ENCODE measurements around the gene CASP10. TPM values are rescaled to one million over a fixed set of nuclear protein-coding genes. Genes with fewer than 3 reads are reported as not detected.

The CASP10 gene
- polyA plus RNA-seq, 1 experiment: 2.6 TPM

- H3K9me3 ChIP-seq (ENCODE audit: control insufficient read depth, insufficient read depth, low read length): no peaks in the 10 kb centered on the region
- no peak overlapping the region for H3K4me3 ChIP-seq (ENCODE audit: low read depth, low read length)
- no peaks in the 10 kb centered on the region for H3K27me3 ChIP-seq (ENCODE audit: control insufficient read depth, insufficient read depth, low read length)
- H3K27ac ChIP-seq (ENCODE audit: low read depth, low read length): no peak overlapping the region
- DNase-seq (ENCODE audit: low read depth, low spot score): no peak
- ChIA-PET CTCF (interaction anchor here (6.0 kb wide), 1 partner anchor 14 kb away, joined by 73 read pairs; no protein-coding TSS in a partner anchor), POLR2A (no interaction called here)
- TF ChIP-seq CTCF (IDR thresholded peaks at IDR 0.05; ENCODE audit: low read depth, low read length): no peak
These were observed 35.8 kb downstream of the CASP10 start for GRCh38 chr2:201218780-201219179.

- H3K4me3 ChIP-seq (ENCODE audit: low read depth, low read length): no peak overlapping the region
- no peak for DNase-seq (ENCODE audit: low read depth, low spot score)
- H3K27ac ChIP-seq (ENCODE audit: low read depth, low read length): no peak overlapping the region
- H3K27me3 ChIP-seq (ENCODE audit: control insufficient read depth, insufficient read depth, low read length): no peaks in the 10 kb centered on the region
- ChIA-PET POLR2A (no interaction called here), CTCF (interaction anchor here (0.7 to 6.0 kb wide), 3 partner anchors 13 to 25 kb away, joined by 5 to 73 read pairs (median 5); no protein-coding TSS in a partner anchor)
- no peaks in the 10 kb centered on the region for H3K9me3 ChIP-seq (ENCODE audit: control insufficient read depth, insufficient read depth, low read length)
- TF ChIP-seq CTCF (IDR thresholded peaks at IDR 0.05; ENCODE audit: low read depth, low read length): no peak
These were observed 36.6 kb downstream of the CASP10 start for GRCh38 chr2:201219328-201220096.

DNA sequence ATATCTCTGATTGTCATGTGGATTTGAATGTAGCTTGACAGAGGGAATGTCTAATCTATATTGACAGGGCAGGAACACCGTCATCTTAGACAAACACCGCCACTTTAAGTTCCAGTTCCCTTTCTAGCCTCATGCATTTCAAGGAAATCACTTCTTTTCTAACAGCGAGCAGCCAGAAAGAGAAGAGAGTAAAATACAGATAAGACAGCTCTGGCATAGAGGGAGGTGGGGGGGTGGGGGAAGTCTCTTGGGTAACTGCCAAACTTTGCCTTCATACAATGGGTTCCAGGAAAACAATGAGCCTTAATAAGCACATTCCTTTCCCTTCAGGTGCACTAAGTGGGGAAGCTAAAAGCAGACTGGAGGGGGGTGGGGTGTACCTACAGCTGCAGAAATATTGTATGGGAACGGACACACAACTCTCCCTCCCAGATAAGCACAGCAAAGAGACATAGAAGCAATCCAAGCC is 37.2 kb downstream of the CASP10 start:
- DNase-seq (ENCODE audit: low read depth, low spot score): no peak
- Histone ChIP-seq H3K9me3 (ENCODE audit: control insufficient read depth, insufficient read depth, low read length) (no peaks in the 10 kb centered on the region), H3K4me3 (ENCODE audit: low read depth, low read length) (no peak overlapping the region), H3K27me3 (ENCODE audit: control insufficient read depth, insufficient read depth, low read length) (no peaks in the 10 kb centered on the region), H3K27ac (ENCODE audit: low read depth, low read length) (no peak overlapping the region)
- ChIA-PET POLR2A (no interaction called here), CTCF (interaction anchor here (6.0 kb wide), 1 partner anchor 13 kb away, joined by 73 read pairs; no protein-coding TSS in a partner anchor)
- TF ChIP-seq CTCF (IDR thresholded peaks at IDR 0.05; ENCODE audit: low read depth, low read length): no peak

DNA sequence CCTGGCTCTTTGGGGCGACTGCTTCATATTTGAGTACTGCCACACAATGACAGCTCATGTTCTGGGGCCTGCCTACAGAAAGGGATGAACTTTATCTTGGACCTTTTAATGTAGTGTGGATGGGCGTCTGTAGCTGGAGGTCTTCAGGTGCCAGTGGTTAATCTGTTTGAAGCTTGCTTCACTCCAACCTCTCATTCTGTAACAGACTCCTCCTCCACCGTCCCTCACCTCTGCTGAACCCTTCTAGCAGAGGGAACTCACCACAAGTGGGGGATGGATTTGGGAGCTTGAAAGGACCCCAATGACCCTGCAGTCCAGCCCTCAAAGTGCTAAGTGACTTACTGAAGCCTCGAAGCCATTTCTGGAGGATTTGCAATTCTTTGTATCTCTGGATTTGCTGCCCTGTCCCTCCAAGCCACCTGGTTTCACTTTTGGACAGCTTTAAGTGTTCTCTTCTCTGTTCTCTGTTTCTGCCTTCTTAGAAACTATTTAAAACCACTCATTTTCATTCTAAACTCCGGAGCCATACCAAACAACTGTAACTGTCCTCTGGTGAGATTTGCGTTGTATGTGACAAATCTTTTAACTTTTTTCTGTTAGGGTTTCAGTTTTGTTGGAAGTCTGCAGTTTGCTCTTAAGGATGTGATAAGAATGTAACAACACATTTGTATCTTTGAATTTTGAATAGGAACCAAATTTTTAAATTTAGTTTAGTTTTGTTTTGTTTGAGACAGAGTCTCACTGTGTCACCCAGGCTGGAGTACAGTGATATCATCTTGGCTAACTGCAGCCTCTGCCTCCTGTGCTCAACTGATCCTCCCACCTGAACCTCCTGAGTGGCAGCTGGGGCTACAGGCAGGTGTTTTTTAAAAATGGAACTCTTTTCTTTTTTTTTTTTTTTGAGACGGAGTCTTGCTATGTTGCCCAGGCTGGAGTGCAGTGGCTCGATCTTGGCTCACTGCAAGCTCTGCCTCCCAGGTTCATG is 40.4 kb downstream of the CASP10 start:
- DNase-seq (ENCODE audit: low read depth, low spot score): no peak
- TF ChIP-seq CTCF (IDR thresholded peaks at IDR 0.05; ENCODE audit: low read depth, low read length): no peak
- Histone ChIP-seq H3K27ac (ENCODE audit: low read depth, low read length) (no peak overlapping the region), H3K9me3 (ENCODE audit: control insufficient read depth, insufficient read depth, low read length) (no peaks in the 10 kb centered on the region), H3K4me3 (ENCODE audit: low read depth, low read length) (no peak overlapping the region), H3K27me3 (ENCODE audit: control insufficient read depth, insufficient read depth, low read length) (peaks cover 3% of the 10 kb centered on the region)
- ChIA-PET CTCF (interaction anchor here (0.8 to 6.0 kb wide), 2 partner anchors 10 to 322 kb away, joined by 3 to 73 read pairs; no protein-coding TSS in a partner anchor), POLR2A (no interaction called here)

All from AG04450 (cell line).